Germinal center (tissue), 1 donor: Measurements from ENCODE around the gene CLCA4.

Source experiments
- DNase-seq: peaks from one replicate; pipeline ENCODE4 v3.0.0; 2012; ENCODE audit warnings: mixed read lengths, low spot score

CLCA4 gene

GRCh38 chr1:86619313-86619712, 72.4 kb downstream of the CLCA4 start:
- DNase-seq: no peak

DNA sequence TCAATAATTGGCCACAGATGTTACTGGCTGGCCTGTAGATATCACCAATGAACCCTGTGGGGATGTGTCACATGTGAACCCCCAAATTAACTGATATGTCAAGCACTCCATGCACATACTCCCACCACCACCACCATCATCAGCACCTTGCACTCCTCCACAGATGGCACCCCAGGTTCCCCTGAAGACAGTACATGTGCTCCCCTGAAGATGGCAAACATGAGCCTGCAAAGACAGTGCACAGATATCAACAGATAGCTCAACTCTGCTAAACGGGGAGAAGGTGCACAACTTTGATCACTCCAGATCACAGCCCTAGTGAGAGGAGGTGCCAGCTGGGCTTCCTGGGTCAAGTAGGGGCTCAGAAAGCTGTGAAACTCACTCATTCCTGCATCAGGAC, 74.4 kb downstream of the CLCA4 start:
- DNase-seq: no peak
